Stimulated activated naive CD8-positive, alpha-beta T cell treated with anti-CD3 and anti-CD28 coated beads, Interleukin-15, amount 100 ng/mL, for 72 hours (primary cell): Measurements from ENCODE around the gene RPS2.
A peak's percentile ranks its signal among the peaks of the same experiment; 100 is the strongest.

Experiments
- ATAC-seq: fragments of 150-1000 bp; cut with Tn5 transposase; 2 replicates; pipeline ENCODE4 v1.10.0; 2021; ENCODE audit warnings: mild to moderate bottlenecking, moderate library complexity
- DNase-seq, 2 donors: peaks; one replicate each; pipeline ENCODE4 v3.0.0; 2021 to 2022
- H3K27ac Mint-ChIP-seq, 2 donors: one replicate each; pipeline ENCODE4 v1.8.0; 2022; ENCODE audit warnings: mild to moderate bottlenecking in 2 of 2, mixed read lengths in 2 of 2, moderate library complexity in 2 of 2
- H3K27me3 Mint-ChIP-seq: one replicate; pipeline ENCODE4 v1.8.0; 2022; ENCODE audit warnings: mixed read lengths
- H3K4me1 Mint-ChIP-seq: one replicate; pipeline ENCODE4 v1.8.0; 2022; ENCODE audit warnings: mild to moderate bottlenecking, mixed read lengths
- H3K4me3 Mint-ChIP-seq, 2 donors: one replicate each; pipeline ENCODE4 v1.8.0; 2022; ENCODE audit warnings: mild to moderate bottlenecking in 2 of 2, mixed read lengths in 2 of 2, moderate library complexity in 1 of 2
- H3K9me3 Mint-ChIP-seq, 2 donors: one replicate each; pipeline ENCODE4 v1.8.0; 2022; ENCODE audit warnings: mixed read lengths in 2 of 2

The RPS2 gene

GRCh38 chr16:1917665-1918350 lies 46.8 kb downstream of the RPS2 start:
- DNase-seq (no peak), ATAC-seq (no peak)
- peaks cover 88% of the 10 kb centered on the region for H3K27me3 Mint-ChIP-seq
- H3K4me1 Mint-ChIP-seq: peaks cover 10% of the 10 kb centered on the region
- no peak overlapping the region for H3K27ac Mint-ChIP-seq
- H3K4me3 Mint-ChIP-seq: no peak overlapping the region
- no peaks in the 10 kb centered on the region for H3K9me3 Mint-ChIP-seq

- peaks cover 82% of the 10 kb centered on the region for H3K27me3 Mint-ChIP-seq
Observed at GRCh38 chr16:1917056-1917664, 47.5 kb downstream of the RPS2 start.

DNA sequence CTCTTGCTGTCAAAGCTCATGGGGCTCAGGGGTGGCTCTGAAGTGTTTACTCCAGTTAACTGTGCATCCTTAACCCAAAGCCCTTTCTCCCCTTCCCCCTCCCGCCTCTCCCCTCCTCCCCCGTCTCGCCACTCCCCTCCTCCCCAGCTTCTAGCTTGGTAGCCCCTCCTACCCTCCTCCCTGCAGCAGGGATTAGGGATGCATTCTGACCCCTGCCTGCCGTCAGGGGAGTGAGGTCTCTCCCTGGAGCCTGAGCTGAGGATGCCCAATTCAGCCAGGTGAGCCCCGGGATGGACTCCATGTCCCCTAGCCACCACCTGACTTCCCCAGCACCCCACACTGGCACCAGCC lies 48.0 kb downstream of the RPS2 start:
- H3K27me3 Mint-ChIP-seq: peaks cover 76% of the 10 kb centered on the region
- ATAC-seq (no peak), DNase-seq (no peak)
- H3K27ac Mint-ChIP-seq: no peak overlapping the region
- H3K4me3 Mint-ChIP-seq: no peak overlapping the region
- H3K4me1 Mint-ChIP-seq: peaks cover 8% of the 10 kb centered on the region
- H3K9me3 Mint-ChIP-seq: no peaks in the 10 kb centered on the region

More at GRCh38 chr16:1917056-1917664, 47.5 kb downstream of the RPS2 start:
- DNase-seq (no peak), ATAC-seq (no peak)
- H3K9me3 Mint-ChIP-seq: no peaks in the 10 kb centered on the region
- no peak overlapping the region for H3K27ac Mint-ChIP-seq
- H3K4me3 Mint-ChIP-seq: no peak overlapping the region
- peaks cover 8% of the 10 kb centered on the region for H3K4me1 Mint-ChIP-seq

- no peaks in the 10 kb centered on the region for H3K9me3 Mint-ChIP-seq
- ATAC-seq (no peak), DNase-seq (no peak)
- peaks cover 70% of the 10 kb centered on the region for H3K27me3 Mint-ChIP-seq
- H3K27ac Mint-ChIP-seq: no peak overlapping the region
- peaks cover 7% of the 10 kb centered on the region for H3K4me1 Mint-ChIP-seq
- no peak overlapping the region for H3K4me3 Mint-ChIP-seq
Observed at GRCh38 chr16:1915732-1916639, 48.6 kb downstream of the RPS2 start.

GRCh38 chr16:1914988-1915387 lies 49.6 kb downstream of the RPS2 start:
- no peak overlapping the region for H3K27ac Mint-ChIP-seq
- ATAC-seq (no peak), DNase-seq (no peak)
- H3K27me3 Mint-ChIP-seq: peaks cover 60% of the 10 kb centered on the region
- no peaks in the 10 kb centered on the region for H3K9me3 Mint-ChIP-seq
- no peak overlapping the region for H3K4me3 Mint-ChIP-seq
- H3K4me1 Mint-ChIP-seq: no peaks in the 10 kb centered on the region

DNA sequence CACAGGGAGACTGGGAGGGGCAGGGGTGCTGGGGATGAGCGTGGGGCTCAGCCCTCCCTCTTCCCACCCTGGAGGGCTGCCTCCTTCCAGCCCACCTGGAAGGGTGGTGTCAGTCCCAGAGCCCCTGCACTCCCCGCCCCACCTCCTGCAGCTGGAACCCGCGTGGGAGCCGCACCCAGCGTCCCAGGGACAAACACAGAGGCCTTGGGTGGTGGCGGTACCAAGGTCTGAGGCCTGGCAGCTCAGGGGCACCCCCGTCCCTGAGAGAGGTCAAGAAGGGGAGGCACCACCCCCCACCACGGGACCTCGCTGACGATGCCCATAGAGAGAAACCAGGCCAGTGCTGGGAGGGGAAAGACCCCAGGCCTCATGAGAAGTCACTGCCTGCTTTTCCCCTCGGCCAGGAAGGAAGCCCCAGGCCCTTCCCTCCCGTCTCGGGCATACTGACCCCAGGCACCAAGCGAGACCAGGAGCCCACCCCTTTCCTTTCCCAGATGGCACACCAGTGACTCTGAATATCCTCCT lies 50.5 kb downstream of the RPS2 start:
- H3K4me1 Mint-ChIP-seq: no peaks in the 10 kb centered on the region
- H3K27me3 Mint-ChIP-seq: peaks cover 55% of the 10 kb centered on the region
- H3K9me3 Mint-ChIP-seq: no peaks in the 10 kb centered on the region
- H3K4me3 Mint-ChIP-seq: no peak overlapping the region
- no peak overlapping the region for H3K27ac Mint-ChIP-seq
- DNase-seq (no peak), ATAC-seq (peak; percentile 7)

- H3K4me3 Mint-ChIP-seq: no peak overlapping the region
- no peaks in the 10 kb centered on the region for H3K9me3 Mint-ChIP-seq
- DNase-seq: no peak
- peak; percentile 27 for ATAC-seq
- H3K27ac Mint-ChIP-seq: no peak overlapping the region
- no peaks in the 10 kb centered on the region for H3K4me1 Mint-ChIP-seq
- H3K27me3 Mint-ChIP-seq: peaks cover 55% of the 10 kb centered on the region
Observed at GRCh38 chr16:1913327-1914083, 51.1 kb downstream of the RPS2 start.

- Mint-ChIP-seq H3K27ac (no peak overlapping the region), H3K9me3 (no peaks in the 10 kb centered on the region), H3K27me3 (peaks cover 51% of the 10 kb centered on the region), H3K4me3 (no peak overlapping the region), H3K4me1 (no peaks in the 10 kb centered on the region)
- DNase-seq (no peak), ATAC-seq (no peak)
Observed at GRCh38 chr16:1912215-1912543, 52.4 kb downstream of the RPS2 start.
